Esophagus muscularis mucosa (tissue), 4 donors: ENCODE results near the gene MAML1. TPM values are rescaled to one million over a fixed set of nuclear protein-coding genes. Genes with fewer than 3 reads are reported as not detected.

Source experiments
- DNase-seq: peaks from one replicate; pipeline ENCODE4 v3.0.0-alpha.2; 2017; ENCODE audit errors: extremely low spot score
- H3K27ac ChIP-seq, 4 donors: fragments of 200-600 bp; sonication (generic); replicated peaks in 1 of 4; 1 replicate in 3 of 4; 2 replicates in 1 of 4; pipeline ENCODE4 v1.5.1; 2016 to 2019; ENCODE audit warnings: mild to moderate bottlenecking in 1 of 4
- H3K27me3 ChIP-seq, 4 donors: fragments of 200-600 bp; sonication (generic); one replicate each; pipeline versions ENCODE4 v1.5.1 to v1.6.0; 2016 to 2019
- H3K36me3 ChIP-seq, 4 donors: fragments of 200-600 bp; sonication (generic); one replicate each; pipeline ENCODE4 v1.5.1; 2016 to 2019
- H3K4me1 ChIP-seq, 4 donors: fragments of 200-600 bp; sonication (generic); one replicate each; pipeline ENCODE4 v1.5.1; 2016 to 2019
- H3K4me3 ChIP-seq, 4 donors: fragments of 200-600 bp; sonication (generic); 1 replicate in 2 of 4; 2 replicates in 2 of 4; pipeline ENCODE4 v1.5.1; 2016 to 2019; ENCODE audit warnings: mild to moderate bottlenecking in 4 of 4, moderate library complexity in 1 of 4
- H3K9me3 ChIP-seq, 4 donors: fragments of 200-600 bp; sonication (generic); 1 replicate in 3 of 4; 2 replicates in 1 of 4; pipeline ENCODE4 v1.5.1; 2016 to 2019
- EP300 ChIP-seq: sonication (generic); formaldehyde crosslinking; IDR thresholded peaks from one replicate; pipeline ENCODE4 v1.6.1; 2017; ENCODE audit warnings: antibody characterized with exemption
- POLR2A ChIP-seq: fragments of 450-650 bp; IDR thresholded peaks from one replicate; pipeline ENCODE4 v1.6.1; 2017; ENCODE audit warnings: antibody characterized with exemption, moderate library complexity, mild to moderate bottlenecking, low read depth
- POLR2AphosphoS5 ChIP-seq, 2 donors: sonication (generic); formaldehyde crosslinking; IDR thresholded peaks; one replicate each; pipeline ENCODE4 v1.6.1; 2017; ENCODE audit warnings: antibody characterized with exemption in 2 of 2
- WGBS: methylation state at CpG from one replicate; pipeline ENCODE4 v1.1.5; 2018; 5-methylcytosine and 5-hydroxymethylcytosine counted together
- intact Hi-C: fragments of 100-400 bp; cut with DNase I; formaldehyde crosslinking; loops from one replicate; pipeline ENCODE4 v1.15.1; 2023
- total RNA-seq, 4 donors: library from RNA; depleted of rRNA; stranded (reverse); fragments of >200 nt; gene quantifications; one replicate each; pipeline versions ENCODE4 v1.1.0 to v1.2.1, GENCODE V29; 2016
- TF ChIP-seq, protein P1 (sequence below), 3 experiments: fragments of 200-600 bp in 2 of 3; fragments of 450-650 bp in 1 of 3; sonication (generic) in 2 of 3; IDR thresholded peaks; one replicate each; pipeline ENCODE4 v1.5.1; 2017 to 2019; ENCODE audit warnings: antibody characterized with exemption in 3 of 3, mild to moderate bottlenecking in 2 of 3, moderate library complexity in 1 of 3

MAML1 gene
- total RNA-seq, 4 donors from 2014 or later = 21.4 to 60.9 (median 36.4) TPM

- 81% methylated on average over 10 of the region's 19 CpGs for WGBS
- Histone ChIP-seq H3K27ac (no peak overlapping the region), H3K4me1 (peaks cover 41 to 56% (median 48%) of the 10 kb centered on the region in 4 donors), H3K36me3 (peaks cover 36 to 49% (median 43%) of the 10 kb centered on the region in 4 donors), H3K9me3 (no peaks in the 10 kb centered on the region), H3K4me3 (no peak overlapping the region), H3K27me3 (no peaks in the 10 kb centered on the region)
- no peak for DNase-seq
- intact Hi-C loops = no loop called here
- TF ChIP-seq, protein P1, sequence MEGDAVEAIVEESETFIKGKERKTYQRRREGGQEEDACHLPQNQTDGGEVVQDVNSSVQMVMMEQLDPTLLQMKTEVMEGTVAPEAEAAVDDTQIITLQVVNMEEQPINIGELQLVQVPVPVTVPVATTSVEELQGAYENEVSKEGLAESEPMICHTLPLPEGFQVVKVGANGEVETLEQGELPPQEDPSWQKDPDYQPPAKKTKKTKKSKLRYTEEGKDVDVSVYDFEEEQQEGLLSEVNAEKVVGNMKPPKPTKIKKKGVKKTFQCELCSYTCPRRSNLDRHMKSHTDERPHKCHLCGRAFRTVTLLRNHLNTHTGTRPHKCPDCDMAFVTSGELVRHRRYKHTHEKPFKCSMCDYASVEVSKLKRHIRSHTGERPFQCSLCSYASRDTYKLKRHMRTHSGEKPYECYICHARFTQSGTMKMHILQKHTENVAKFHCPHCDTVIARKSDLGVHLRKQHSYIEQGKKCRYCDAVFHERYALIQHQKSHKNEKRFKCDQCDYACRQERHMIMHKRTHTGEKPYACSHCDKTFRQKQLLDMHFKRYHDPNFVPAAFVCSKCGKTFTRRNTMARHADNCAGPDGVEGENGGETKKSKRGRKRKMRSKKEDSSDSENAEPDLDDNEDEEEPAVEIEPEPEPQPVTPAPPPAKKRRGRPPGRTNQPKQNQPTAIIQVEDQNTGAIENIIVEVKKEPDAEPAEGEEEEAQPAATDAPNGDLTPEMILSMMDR (IDR thresholded peaks at IDR 0.05) = no peak
- TF ChIP-seq EP300 = no peak
Observed at GRCh38 chr5:179802207-179802883, 69.7 kb downstream of the MAML1 start.

DNA sequence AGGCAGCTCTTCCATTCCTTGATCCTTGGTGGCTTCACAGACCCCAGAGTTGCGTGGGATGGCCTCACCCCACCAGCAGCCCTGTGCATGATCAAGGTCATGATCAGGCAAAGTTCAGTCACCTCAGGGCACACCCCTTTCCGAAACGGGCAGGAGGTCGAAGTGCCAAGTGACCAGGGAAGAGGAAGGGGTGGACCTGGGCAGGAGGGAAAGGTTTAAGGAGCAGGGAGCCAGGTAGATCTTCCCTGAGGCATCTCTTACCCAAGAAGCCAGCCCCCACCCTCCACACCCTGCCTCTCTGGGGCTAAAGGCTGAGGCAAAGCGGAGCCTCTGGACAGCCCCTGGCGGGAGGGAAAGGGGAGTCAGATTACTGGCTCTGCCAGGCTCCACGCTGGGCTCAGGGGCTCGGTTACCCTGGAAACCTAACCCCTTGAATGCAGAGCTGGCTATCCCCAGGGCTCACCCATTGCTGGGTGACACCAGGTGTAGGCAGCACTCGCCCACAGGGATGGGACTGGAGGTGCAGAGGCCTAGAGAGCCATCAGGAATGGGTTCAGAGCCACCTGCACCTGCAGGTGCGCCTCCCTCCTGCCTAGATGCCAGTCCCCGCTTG, 70.4 kb downstream of the MAML1 start:
- Histone ChIP-seq H3K27me3 (no peaks in the 10 kb centered on the region), H3K4me1 (peaks cover 46 to 63% (median 54%) of the 10 kb centered on the region in 4 donors), H3K4me3 (no peak overlapping the region), H3K27ac (peak overlapping the region in 1 of 4 donors; percentile 5), H3K9me3 (no peaks in the 10 kb centered on the region), H3K36me3 (peaks cover 29 to 42% (median 36%) of the 10 kb centered on the region in 4 donors)
- DNase-seq = no peak
- intact Hi-C loops = no loop called here
- WGBS = 77% methylated on average over 10 of the region's 11 CpGs
- TF ChIP-seq EP300 (no peak), POLR2AphosphoS5 (IDR thresholded peaks at IDR 0.05) (no peak), POLR2A (no peak)
- TF ChIP-seq, protein P1 (IDR thresholded peaks at IDR 0.05) = no peak

- no peak for TF ChIP-seq POLR2A
- TF ChIP-seq POLR2AphosphoS5 (IDR thresholded peaks at IDR 0.05) = no peak
- TF ChIP-seq, protein P1 (IDR thresholded peaks at IDR 0.05) = no peak
- no peak for TF ChIP-seq EP300
- H3K27me3 ChIP-seq = no peaks in the 10 kb centered on the region
- peaks cover 21 to 34% (median 28%) of the 10 kb centered on the region in 4 donors for H3K36me3 ChIP-seq
- no peak overlapping the region for H3K4me3 ChIP-seq
- intact Hi-C loops = no loop called here
- no peak for DNase-seq
- peaks cover 46 to 64% (median 56%) of the 10 kb centered on the region in 4 donors for H3K4me1 ChIP-seq
- WGBS = 51% methylated on average over 11 of the region's 18 CpGs
- peak overlapping the region in 1 of 4 donors; percentile 5 for H3K27ac ChIP-seq
- no peaks in the 10 kb centered on the region for H3K9me3 ChIP-seq
Observed at GRCh38 chr5:179803651-179804554, 71.3 kb downstream of the MAML1 start.

DNA sequence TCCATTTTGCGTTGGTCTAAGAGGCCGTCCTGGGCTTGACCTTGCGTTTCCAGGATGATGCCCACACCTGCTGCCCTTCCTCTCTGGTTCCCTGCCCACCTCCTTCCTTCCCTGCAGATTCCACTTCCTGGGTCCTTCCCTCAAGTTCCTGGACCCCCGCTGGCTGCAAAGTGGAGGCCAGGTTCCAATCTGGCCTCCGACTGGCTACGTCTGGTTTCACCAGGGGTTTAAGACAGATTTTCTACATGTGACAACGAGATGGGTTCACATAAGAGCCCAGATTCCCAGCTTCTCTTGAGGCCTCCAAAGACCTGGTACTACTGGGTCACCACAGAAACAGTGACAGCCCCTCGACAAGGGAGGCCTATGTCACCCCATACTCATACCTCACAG, 71.9 kb downstream of the MAML1 start:
- TF ChIP-seq, protein P1 (IDR thresholded peaks at IDR 0.05) = no peak
- TF ChIP-seq EP300 = no peak
- no peak for TF ChIP-seq POLR2AphosphoS5 (IDR thresholded peaks at IDR 0.05)
- no peak for TF ChIP-seq POLR2A
- Histone ChIP-seq H3K36me3 (peaks cover 14 to 27% (median 21%) of the 10 kb centered on the region in 4 donors), H3K27me3 (no peaks in the 10 kb centered on the region), H3K27ac (peak overlapping the region in 1 of 4 donors; percentile 92), H3K4me1 (peaks cover 46 to 64% (median 56%) of the 10 kb centered on the region in 4 donors), H3K4me3 (peak overlapping the region in 2 of 4 donors; percentile 93 to 99), H3K9me3 (no peaks in the 10 kb centered on the region)
- WGBS = 82% methylated on average over 8 of the region's 8 CpGs
- no peak for DNase-seq
- intact Hi-C loops = no loop called here
